NCI-H1436 (cell line): ENCODE data around the gene ERCC1.
"Not testable (repeated sequence)": the region's sequence is repeated elsewhere in the genome, so short reads cannot be mapped to it uniquely, and the experiment has no call there.

Source experiments
- DNase-seq: peaks from one replicate; lab custom pipeline; 2025; lab: John Stamatoyannopoulos, UW

ERCC1 gene

GRCh38 chr19:45429896-45430295 lies 6.2 kb upstream of the ERCC1 start:
- DNase-seq: not testable (repeated sequence)

GRCh38 chr19:45428384-45429231 lies 4.9 kb upstream of the ERCC1 start:
- DNase-seq: no peak

GRCh38 chr19:45424191-45425058 lies 708 bp upstream of the ERCC1 start:
- no peak for DNase-seq

DNA sequence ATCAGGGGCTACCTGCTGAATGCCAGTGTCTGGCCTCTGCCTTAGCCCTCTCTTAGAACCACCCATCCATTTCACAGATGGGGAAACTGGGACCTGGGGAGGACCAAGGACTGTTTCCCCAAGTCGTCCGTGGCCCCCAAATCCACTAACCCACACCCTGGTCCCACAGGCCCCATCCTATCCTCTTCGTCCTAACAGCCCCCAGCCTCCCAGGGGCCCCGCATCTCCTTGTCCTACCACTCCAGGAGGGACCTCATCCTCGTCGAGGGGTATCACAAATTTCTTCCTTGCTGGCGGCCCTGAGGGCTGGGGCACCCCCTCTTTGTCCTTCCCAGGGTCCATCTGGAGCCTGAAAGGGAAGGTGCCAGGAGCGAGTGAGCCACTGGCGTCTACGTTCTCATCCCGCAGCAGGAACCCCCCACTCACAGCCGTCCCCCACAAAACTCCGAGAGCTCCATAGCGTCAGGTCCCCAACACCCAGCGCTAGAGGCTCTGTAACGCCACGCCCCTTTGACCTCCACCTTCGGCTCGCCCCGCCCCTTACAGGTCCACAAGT lies 606 bp downstream of the ERCC1 start:
- DNase-seq: no peak

DNA sequence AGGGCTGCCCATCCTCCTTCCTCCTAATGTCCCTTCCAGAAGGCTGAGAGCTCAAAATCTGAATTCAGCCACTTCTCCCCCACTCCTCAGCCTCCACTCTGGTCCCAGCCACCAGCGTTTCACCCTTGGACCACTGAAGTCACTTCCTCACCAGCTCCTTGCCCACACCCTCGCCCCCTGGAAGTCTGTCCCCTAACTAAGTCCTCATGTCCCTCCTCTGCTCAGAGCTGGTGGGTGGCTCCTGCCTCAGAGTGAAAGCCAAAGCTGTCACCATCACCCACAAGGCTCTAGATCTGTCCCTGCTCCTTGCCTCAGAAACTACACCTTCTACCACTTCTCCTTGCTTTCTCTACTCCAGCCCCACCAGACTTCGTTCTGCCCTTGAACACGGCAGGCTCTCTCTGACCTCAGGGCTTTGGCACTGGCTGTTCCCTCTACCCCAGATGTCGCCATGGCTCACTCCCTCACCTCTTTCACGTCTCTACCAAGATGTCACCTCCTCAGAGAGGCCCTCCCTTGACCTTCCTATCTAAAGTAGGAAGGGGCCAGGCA lies 1.7 kb downstream of the ERCC1 start:
- no peak for DNase-seq

DNA sequence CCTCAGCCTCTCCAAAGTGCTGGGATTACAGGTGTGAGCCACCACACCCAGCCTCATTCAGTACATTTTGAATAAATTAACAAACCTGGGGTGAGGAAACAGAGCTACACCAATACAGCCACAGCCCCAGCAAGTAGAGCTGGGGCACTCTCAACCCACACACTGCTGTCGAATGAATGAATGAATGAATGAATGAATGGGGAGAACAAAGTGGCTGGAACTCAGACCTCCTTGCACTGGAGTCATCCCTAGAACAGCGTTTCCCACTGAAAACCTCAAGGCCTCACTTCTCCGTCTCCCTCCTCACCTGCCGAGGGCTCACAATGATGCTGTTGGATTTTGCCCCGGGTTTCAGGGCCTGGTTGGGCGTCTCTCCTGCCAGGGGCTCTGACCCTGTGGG lies 2.8 kb downstream of the ERCC1 start:
- DNase-seq: no peak

- no peak for DNase-seq
Observed at GRCh38 chr19:45420356-45420755, 3.4 kb downstream of the ERCC1 start.

GRCh38 chr19:45419895-45420294 lies 3.8 kb downstream of the ERCC1 start:
- DNase-seq: no peak

DNA sequence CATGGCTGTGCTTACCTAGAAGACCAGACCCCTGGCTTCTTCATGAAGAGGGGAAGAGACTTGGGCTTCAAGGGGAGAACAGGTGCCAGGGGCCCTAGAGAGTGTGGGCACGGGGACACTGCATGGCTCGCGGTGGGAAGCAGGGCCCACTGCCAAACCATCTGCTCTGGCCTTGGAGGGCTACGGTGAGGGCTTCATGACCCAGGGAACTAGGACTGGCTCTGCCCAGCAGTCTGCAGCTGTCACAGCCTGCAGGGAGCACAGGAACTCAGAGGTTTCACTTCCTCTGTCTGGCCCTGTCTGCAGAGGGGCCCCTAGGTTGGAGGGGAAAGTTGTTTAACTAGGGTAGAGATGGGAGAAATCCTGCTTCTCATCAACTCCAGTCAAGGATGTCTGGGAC lies 4.3 kb downstream of the ERCC1 start:
- no peak for DNase-seq

GRCh38 chr19:45418802-45419201 lies 4.9 kb downstream of the ERCC1 start:
- no peak for DNase-seq

- DNase-seq: no peak
Observed at GRCh38 chr19:45417151-45417550, 6.6 kb downstream of the ERCC1 start.

- no peak for DNase-seq
Observed at GRCh38 chr19:45414468-45414867, 9.2 kb downstream of the ERCC1 start.

DNA sequence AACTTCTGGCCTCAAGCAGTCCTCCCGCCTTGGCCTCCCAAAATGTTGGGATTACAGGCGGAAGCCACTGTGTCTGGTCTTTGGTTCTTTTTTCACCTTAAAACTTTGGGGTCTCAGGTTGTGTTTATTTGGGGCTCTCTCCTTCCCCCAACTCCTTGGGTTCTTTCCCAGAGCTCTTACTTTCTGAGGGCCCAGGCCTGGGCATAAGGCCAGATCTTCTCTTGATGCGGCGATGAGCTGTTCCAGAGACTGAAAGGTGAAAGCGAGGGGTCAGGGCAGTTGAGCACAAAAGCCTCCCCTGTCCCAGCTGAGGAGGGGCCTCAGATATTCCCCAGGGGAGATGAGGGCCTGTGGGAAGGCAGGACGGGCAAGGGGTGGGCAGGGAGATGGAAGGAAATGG lies 10.2 kb downstream of the ERCC1 start:
- no peak for DNase-seq

DNA sequence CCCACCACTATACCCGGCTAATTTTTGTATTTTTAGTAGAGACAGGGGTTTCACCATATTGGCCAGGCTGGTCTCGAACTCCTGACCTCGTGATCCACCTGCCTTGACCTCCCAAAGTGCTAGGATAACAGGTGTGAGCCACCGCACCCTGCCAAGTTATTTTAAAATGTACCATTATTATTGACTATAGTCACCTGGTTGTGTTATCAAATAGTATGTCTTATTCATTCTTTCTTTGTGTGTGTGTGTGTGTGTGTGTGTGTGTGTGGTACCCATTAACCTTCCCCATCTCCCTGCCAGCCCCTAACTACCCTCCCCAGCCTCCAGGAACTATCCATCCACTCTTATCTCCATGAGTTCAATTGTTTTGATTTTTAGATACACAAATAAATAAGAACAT lies 13.4 kb downstream of the ERCC1 start:
- DNase-seq: not testable (repeated sequence)

GRCh38 chr19:45409557-45409920 lies 14.2 kb downstream of the ERCC1 start:
- no peak for DNase-seq

GRCh38 chr19:45408830-45409556 lies 14.7 kb downstream of the ERCC1 start:
- DNase-seq: no peak

GRCh38 chr19:45408121-45408520 lies 15.6 kb downstream of the ERCC1 start:
- no peak for DNase-seq

DNA sequence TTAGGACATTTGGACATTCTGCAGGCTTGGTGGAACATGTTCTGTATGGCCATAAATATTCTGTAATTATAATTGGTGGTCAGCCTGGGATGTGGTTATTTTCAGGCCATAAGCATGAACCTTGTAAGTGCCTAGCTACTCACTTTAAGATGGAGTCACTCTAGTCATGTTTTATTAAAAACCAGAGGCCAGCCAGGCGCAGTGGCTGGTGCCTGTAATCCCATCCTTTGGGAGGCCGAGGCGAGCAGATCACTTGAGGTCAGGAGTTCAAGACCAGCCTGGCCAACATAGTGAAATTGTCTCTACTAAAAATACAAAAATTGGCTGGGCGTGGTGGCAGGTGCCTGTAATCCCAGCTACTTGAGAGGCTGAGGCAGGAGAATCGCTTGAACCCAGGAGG lies 16.1 kb downstream of the ERCC1 start:
- DNase-seq: not testable (repeated sequence)

- no peak for DNase-seq
Observed at GRCh38 chr19:45407091-45407375, 16.7 kb downstream of the ERCC1 start.

GRCh38 chr19:45406226-45407090 lies 17.3 kb downstream of the ERCC1 start, which contains the start of gene POLR1G:
TSS of gene POLR1G (plus strand) at chr19:45406644. CDS start at chr19:45406697, 53 bp downstream.
- peak; percentile 85 for DNase-seq
